SU-DHL-6 (cell line): ENCODE measurements around the gene CENPI.

Source experiments
- CTCF ChIP-seq: fragments of 200-600 bp; sonication (generic); IDR thresholded peaks from one replicate; pipeline ENCODE4 v1.5.1; 2017; ENCODE audit warnings: antibody characterized with exemption, mild to moderate bottlenecking, low read length, moderate library complexity; ENCODE audit not compliant: insufficient read depth, poor library complexity, severe bottlenecking
- EZH2phosphoT487 ChIP-seq: fragments of 200-600 bp; sonication (generic), shearing (Covaris generic); conservative IDR thresholded peaks from 2 replicates; pipeline ENCODE4 v1.6.1; 2018; ENCODE audit warnings: mild to moderate bottlenecking, antibody characterized with exemption, low read length, moderate library complexity, mixed read lengths

- TF ChIP-seq EZH2phosphoT487 (no peak), CTCF (no peak)
Measured at GRCh38 chrX:101117701-101118100, 19.7 kb downstream of the CENPI start.
